Measurements from ENCODE around the gene MGAT5. TPM values are rescaled to one million over a fixed set of nuclear protein-coding genes. Genes with fewer than 3 reads are reported as not detected.

MGAT5 gene
- total RNA-seq, 2 experiments from 2014 or later: 60.8 to 68.0 TPM

- H3K9me2 ChIP-seq (ENCODE audit: insufficient read depth, low read length): no peaks in the 10 kb centered on the region
- no peak overlapping the region for H2AFZ ChIP-seq (ENCODE audit: low read length)
- H3K4me3 ChIP-seq (ENCODE audit: low read depth, low read length, poor library complexity, severe bottlenecking): no peak overlapping the region
- no peak overlapping the region for H3K27ac ChIP-seq (ENCODE audit: low read depth, low read length, poor library complexity, severe bottlenecking)
- TF ChIP-seq EZH2phosphoT487 (IDR thresholded peaks at IDR 0.05; ENCODE audit: borderline replicate concordance, low read depth, low read length): no peak
- TF ChIP-seq CTCF (conservative IDR thresholded peaks at IDR 0.05; ENCODE audit: low read length): no peak
- no TSS peak for BruUV-seq (replicated peaks)
- H4K20me1 ChIP-seq (ENCODE audit: insufficient read depth, low read length): no peaks in the 10 kb centered on the region
- CTCF ChIA-PET (ENCODE audit: unreplicated experiment): no interaction called here
- H3K79me2 ChIP-seq (ENCODE audit: insufficient read depth, low read depth, low read length): no peaks in the 10 kb centered on the region
- no peaks in the 10 kb centered on the region for H3K4me1 ChIP-seq (ENCODE audit: insufficient read depth, low read length, poor library complexity, severe bottlenecking)
- DNase-seq (ENCODE audit: low spot score): no peak
- POLR2A ChIA-PET: interaction anchor here (0.6 kb wide), 1 partner anchor 116 kb away, joined by 3 read pairs; no protein-coding TSS in a partner anchor
- no peaks in the 10 kb centered on the region for H3K9me3 ChIP-seq (ENCODE audit: low read length)
- intact Hi-C loops (cut with micrococcal nuclease; ENCODE audit: unreplicated experiment): no loop called here
- H3K4me2 ChIP-seq (ENCODE audit: low read length): no peak overlapping the region
- no peaks in the 10 kb centered on the region for H3K36me3 ChIP-seq (ENCODE audit: insufficient read depth, low read length)
Observed at GRCh38 chr2:134500211-134500935, 246.5 kb downstream of the MGAT5 start.

GRCh38 chr2:134501476-134502091, 247.7 kb downstream of the MGAT5 start:
- Histone ChIP-seq H3K36me3 (ENCODE audit: insufficient read depth, low read length) (no peaks in the 10 kb centered on the region), H3K4me2 (ENCODE audit: low read length) (no peak overlapping the region), H4K20me1 (ENCODE audit: insufficient read depth, low read length) (no peaks in the 10 kb centered on the region), H3K79me2 (ENCODE audit: insufficient read depth, low read depth, low read length) (no peaks in the 10 kb centered on the region), H3K9me3 (ENCODE audit: low read length) (no peaks in the 10 kb centered on the region), H3K4me1 (ENCODE audit: insufficient read depth, low read length, poor library complexity, severe bottlenecking) (no peaks in the 10 kb centered on the region), H3K4me3 (ENCODE audit: low read depth, low read length, poor library complexity, severe bottlenecking) (no peak overlapping the region), H2AFZ (ENCODE audit: low read length) (no peak overlapping the region), H3K27ac (ENCODE audit: low read depth, low read length, poor library complexity, severe bottlenecking) (no peak overlapping the region), H3K9me2 (ENCODE audit: insufficient read depth, low read length) (no peaks in the 10 kb centered on the region)
- intact Hi-C loops (cut with micrococcal nuclease; ENCODE audit: unreplicated experiment): no loop called here
- no TSS peak for BruUV-seq (replicated peaks)
- ChIA-PET CTCF (ENCODE audit: unreplicated experiment) (no interaction called here), POLR2A (interaction anchor here (0.6 kb wide), 1 partner anchor 115 kb away, joined by 3 read pairs; no protein-coding TSS in a partner anchor)
- DNase-seq (ENCODE audit: low spot score): no peak
- TF ChIP-seq EZH2phosphoT487 (IDR thresholded peaks at IDR 0.05; ENCODE audit: borderline replicate concordance, low read depth, low read length) (no peak), CTCF (conservative IDR thresholded peaks at IDR 0.05; ENCODE audit: low read length) (no peak)

GRCh38 chr2:134502104-134502503, 248.2 kb downstream of the MGAT5 start:
- Histone ChIP-seq H3K4me1 (ENCODE audit: insufficient read depth, low read length, poor library complexity, severe bottlenecking) (no peaks in the 10 kb centered on the region), H3K36me3 (ENCODE audit: insufficient read depth, low read length) (no peaks in the 10 kb centered on the region), H3K27ac (ENCODE audit: low read depth, low read length, poor library complexity, severe bottlenecking) (no peak overlapping the region), H3K9me3 (ENCODE audit: low read length) (no peaks in the 10 kb centered on the region), H3K9me2 (ENCODE audit: insufficient read depth, low read length) (no peaks in the 10 kb centered on the region), H3K79me2 (ENCODE audit: insufficient read depth, low read depth, low read length) (no peaks in the 10 kb centered on the region), H2AFZ (ENCODE audit: low read length) (no peak overlapping the region), H3K4me3 (ENCODE audit: low read depth, low read length, poor library complexity, severe bottlenecking) (no peak overlapping the region), H3K4me2 (ENCODE audit: low read length) (no peak overlapping the region), H4K20me1 (ENCODE audit: insufficient read depth, low read length) (no peaks in the 10 kb centered on the region)
- CTCF ChIA-PET (ENCODE audit: unreplicated experiment): no interaction called here
- POLR2A ChIA-PET: no interaction called here
- DNase-seq (ENCODE audit: low spot score): no peak
- intact Hi-C loops (cut with micrococcal nuclease; ENCODE audit: unreplicated experiment): no loop called here
- no peak for TF ChIP-seq CTCF (conservative IDR thresholded peaks at IDR 0.05; ENCODE audit: low read length)
- TF ChIP-seq EZH2phosphoT487 (IDR thresholded peaks at IDR 0.05; ENCODE audit: borderline replicate concordance, low read depth, low read length): no peak
- no TSS peak for BruUV-seq (replicated peaks)
